GM21717 (cell line): ENCODE data around the gene TBC1D3B.
"Not testable (repeated sequence)": the region's sequence is repeated elsewhere in the genome, so short reads cannot be mapped to it uniquely, and the experiment has no call there.

Experiments used
- ATAC-seq: cut with Tn5 transposase; IDR thresholded peaks from one replicate; pipeline ENCODE4 v1.9.1; 2021; ENCODE audit warnings: mild to moderate bottlenecking, moderate library complexity; ENCODE audit not compliant: unreplicated experiment

The TBC1D3B gene

GRCh38 chr17:36182176-36183000 lies 6.0 kb upstream of the TBC1D3B start:
- ATAC-seq: no peak

GRCh38 chr17:36181446-36182175 lies 5.2 kb upstream of the TBC1D3B start:
- ATAC-seq: not testable (repeated sequence)

- not testable (repeated sequence) for ATAC-seq
These were observed 7.6 kb downstream of the TBC1D3B start for GRCh38 chr17:36168836-36169235.

GRCh38 chr17:36153895-36154610 lies 22.4 kb downstream of the TBC1D3B start:
- no peak for ATAC-seq

GRCh38 chr17:36152639-36153120 lies 23.8 kb downstream of the TBC1D3B start:
- ATAC-seq: no peak

- ATAC-seq: no peak
These were observed 24.4 kb downstream of the TBC1D3B start for GRCh38 chr17:36151891-36152638.

- no peak for ATAC-seq
These were observed 27.1 kb downstream of the TBC1D3B start for GRCh38 chr17:36149296-36149820.

GRCh38 chr17:36148559-36149295 lies 27.7 kb downstream of the TBC1D3B start:
- peak; percentile 51 for ATAC-seq

- no peak for ATAC-seq
These were observed 28.8 kb downstream of the TBC1D3B start for GRCh38 chr17:36147601-36148000.

GRCh38 chr17:36144981-36145729 lies 31.3 kb downstream of the TBC1D3B start:
- no peak for ATAC-seq

GRCh38 chr17:36144014-36144413 lies 32.4 kb downstream of the TBC1D3B start:
- ATAC-seq: no peak

- ATAC-seq: no peak
These were observed 33.6 kb downstream of the TBC1D3B start for GRCh38 chr17:36142806-36143205.

GRCh38 chr17:36142235-36142634 lies 34.2 kb downstream of the TBC1D3B start:
- no peak for ATAC-seq

- ATAC-seq: no peak
These were observed 40.0 kb downstream of the TBC1D3B start for GRCh38 chr17:36136439-36136838.

- ATAC-seq: no peak
These were observed 40.4 kb downstream of the TBC1D3B start for GRCh38 chr17:36136036-36136435.

GRCh38 chr17:36135465-36135864 lies 41.0 kb downstream of the TBC1D3B start:
- no peak for ATAC-seq

- ATAC-seq: no peak
These were observed 42.7 kb downstream of the TBC1D3B start for GRCh38 chr17:36133602-36134236.

GRCh38 chr17:36132421-36132831 lies 44.0 kb downstream of the TBC1D3B start:
- ATAC-seq: no peak
